Hippocampal formation (tissue), 2 donors: Measurements from ENCODE around the gene PTPRCAP.

ENCODE experiments used
- DNase-seq, 2 donors: peaks; one replicate each; lab custom pipeline; 2025; lab: John Stamatoyannopoulos, UW

Gene PTPRCAP

DNA sequence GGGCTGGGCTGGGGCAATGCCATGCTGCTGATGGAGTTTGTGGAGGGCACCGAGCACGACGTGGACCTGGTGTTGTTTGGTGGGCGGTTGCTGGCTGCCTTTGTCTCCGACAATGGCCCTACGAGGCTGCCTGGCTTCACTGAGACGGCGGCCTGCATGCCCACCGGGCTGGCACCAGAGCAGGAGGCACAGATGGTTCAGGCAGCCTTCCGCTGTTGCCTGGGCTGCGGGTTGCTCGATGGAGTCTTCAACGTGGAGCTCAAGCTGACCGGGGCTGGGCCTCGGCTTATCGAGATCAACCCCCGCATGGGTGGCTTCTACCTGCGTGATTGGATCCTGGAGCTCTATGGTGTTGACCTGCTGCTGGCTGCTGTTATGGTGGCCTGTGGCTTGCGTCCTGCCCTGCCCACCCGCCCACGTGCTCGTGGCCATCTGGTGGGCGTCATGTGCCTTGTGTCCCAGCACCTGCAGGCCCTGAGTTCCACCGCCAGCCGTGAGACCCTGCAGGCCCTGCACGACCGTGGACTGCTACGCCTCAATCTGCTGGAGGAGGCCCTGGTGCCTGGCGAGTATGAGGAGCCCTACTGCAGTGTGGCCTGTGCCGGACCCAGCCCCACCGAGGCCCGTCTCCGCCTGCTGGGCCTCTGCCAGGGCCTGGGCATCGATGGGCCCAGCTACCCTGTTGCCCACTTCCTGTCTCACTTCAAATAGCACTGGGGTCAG, 13.4 kb downstream of the PTPRCAP start:
- no peak for DNase-seq

DNA sequence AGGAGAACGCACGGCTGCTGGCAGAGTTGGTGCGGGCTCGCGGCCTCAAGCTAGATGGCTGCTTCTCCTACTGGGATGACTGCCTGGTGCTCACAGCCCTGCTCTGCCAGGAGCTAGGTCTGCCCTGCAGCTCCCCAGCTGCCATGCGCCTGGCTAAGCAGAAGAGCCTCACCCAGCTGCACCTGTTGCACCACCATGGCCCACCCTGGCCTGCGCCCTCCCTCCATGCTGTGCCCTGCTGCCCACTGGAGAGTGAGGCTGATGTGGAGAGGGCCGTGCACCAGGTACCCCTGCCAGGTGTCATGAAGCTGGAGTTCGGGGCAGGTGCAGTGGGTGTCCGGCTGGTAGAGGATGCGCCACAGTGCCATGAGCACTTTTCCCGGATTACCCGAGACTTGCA, 14.0 kb downstream of the PTPRCAP start:
- DNase-seq, result no peak

DNA sequence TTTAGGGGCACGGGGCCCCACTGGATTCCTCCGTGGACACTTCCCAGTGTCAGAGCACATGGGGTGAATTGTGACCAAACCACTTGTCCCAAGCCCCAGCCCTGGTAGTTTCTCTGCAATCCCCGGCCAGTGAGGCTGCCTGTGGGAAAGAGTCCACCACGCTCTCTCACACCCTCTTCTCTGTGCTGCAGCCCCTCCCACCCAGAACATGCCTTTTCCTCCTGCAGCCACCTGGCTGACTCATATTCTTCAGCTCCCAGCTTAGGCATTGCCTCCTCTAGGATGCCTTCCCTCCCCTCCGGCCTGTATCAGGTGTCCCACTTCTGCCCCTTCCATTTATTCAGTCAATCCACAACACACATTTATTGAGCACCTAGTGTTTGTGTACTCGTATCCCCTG, 14.6 kb downstream of the PTPRCAP start:
- DNase-seq, result no peak

DNA sequence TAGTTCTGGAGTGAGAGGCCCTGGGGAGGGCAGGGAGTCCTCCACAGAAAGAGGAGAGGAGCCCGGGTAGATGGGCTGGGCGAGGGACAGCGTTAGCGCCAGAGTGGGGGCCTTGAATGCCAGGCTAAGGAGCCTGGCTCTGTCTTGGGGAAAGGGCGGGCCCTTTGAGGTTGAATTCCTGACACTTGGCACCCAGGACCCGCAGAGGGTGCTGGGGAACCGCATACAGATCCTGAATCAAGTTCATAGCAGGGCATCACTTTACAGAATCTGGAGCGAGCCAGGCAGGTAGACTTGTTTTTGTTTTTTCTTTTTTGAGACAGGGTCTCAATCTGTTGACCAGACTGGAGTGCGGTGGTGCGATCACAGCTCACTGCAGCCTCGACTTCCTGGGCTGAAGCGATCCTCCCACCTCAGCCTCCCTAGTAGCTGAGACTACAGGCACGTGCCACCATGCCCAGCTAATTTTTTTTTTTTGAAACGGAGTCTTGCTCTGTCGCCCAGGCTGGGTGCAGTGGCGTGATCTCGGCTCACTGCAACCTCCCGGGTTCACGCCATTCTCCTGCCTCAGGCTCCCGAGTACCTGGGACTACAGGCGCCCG, 16.0 kb downstream of the PTPRCAP start:
- no peak for DNase-seq

DNA sequence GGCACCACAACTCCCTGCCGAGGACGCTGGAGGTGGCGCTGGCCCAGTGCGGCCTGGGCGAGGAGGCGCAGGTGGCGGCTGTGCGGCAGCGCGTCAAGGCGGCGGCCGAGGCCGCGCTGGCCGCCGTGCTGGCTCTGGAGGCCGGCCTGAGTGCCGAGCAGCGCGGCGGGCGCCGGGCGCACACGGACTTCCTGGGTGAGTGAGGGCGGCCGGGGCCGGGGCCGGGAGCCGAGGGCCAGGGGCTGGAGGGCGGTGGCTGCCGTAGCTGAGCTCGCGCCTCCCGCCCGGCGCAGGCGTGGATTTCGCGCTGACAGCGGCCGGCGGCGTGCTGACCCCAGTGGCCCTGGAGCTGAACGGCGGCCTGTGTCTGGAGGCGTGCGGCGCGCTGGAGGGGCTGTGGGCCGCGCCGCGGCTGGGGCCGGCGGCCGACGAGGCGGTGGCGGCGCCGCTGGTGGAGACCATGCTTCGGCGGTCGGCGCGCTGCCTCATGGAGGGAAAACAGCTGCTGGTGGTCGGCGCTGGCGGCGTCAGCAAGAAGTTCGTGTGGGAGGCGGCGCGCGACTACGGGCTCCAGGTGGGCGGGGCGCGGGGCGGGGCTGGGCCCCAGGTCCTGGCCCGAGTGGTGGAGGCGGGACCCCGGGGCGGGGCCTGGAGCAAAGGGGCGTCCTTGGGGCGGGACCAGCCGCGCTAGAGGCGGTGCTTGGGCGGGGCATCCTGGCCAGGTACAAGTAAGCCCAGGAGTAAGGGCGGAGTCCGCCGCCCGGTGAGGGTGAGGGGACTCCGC, 16.6 kb downstream of the PTPRCAP start:
- DNase-seq, result peak; percentile 75 to 87

DNA sequence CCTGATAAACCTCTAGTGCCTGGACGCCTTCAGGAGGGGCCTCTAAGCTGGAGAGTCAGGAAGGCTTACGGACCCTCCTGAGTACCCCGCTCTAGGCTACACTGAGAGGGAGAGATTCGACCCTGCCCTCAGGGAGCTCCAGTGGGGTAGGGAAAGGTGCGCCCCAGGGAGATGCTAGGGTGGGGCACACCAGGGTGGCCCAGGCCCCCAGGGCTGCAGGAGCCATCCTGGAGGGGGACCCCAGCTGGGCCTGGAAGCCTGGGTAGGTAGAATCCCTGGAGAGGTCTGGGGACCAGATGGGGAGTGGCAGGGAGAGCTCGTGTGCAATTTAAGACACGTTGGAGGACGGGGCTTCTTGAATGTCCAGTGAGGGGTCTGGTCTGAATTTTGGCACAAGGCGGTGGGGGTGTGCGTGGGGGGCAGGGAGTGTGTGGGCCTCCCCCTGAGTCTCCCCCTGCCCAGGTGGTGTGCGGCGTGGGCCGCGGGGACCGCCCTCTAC, 17.3 kb downstream of the PTPRCAP start:
- DNase-seq, result no peak

DNA sequence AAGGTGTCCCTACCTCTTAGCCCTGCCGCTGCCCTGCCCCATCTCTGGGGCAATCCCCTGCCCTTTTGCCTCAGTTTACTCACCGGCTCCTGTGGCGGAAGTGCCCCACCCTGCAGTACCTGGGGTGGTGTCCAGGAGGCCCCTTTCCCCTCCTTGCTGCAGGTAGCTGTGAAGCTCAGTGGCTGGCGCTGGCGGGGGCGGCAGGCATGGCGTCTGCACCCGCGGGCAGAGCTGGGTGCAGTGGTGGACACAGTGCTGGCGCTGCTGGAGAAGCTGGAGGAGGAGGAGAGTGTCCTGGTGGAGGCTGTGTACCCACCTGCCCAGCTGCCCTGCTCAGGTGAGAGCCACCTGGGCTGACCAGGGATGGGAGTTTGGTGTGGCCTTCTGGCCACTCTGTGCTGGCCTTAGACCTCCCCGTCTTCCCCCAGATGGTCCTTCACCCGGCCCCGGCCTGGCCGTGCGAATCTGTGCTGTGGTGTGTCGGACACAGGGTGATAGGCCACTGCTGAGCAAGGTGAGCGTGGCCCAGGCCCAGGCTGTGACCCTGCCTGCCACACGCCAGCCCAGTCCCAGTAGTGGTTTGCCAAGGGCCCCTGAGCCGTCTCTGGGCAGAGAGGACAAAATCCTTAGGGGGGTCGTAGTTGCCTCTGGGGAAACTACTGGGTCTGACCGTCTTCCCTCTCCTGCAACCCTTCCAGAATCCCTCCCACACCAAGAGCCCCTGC, 18.0 kb downstream of the PTPRCAP start:
- no peak for DNase-seq

DNA sequence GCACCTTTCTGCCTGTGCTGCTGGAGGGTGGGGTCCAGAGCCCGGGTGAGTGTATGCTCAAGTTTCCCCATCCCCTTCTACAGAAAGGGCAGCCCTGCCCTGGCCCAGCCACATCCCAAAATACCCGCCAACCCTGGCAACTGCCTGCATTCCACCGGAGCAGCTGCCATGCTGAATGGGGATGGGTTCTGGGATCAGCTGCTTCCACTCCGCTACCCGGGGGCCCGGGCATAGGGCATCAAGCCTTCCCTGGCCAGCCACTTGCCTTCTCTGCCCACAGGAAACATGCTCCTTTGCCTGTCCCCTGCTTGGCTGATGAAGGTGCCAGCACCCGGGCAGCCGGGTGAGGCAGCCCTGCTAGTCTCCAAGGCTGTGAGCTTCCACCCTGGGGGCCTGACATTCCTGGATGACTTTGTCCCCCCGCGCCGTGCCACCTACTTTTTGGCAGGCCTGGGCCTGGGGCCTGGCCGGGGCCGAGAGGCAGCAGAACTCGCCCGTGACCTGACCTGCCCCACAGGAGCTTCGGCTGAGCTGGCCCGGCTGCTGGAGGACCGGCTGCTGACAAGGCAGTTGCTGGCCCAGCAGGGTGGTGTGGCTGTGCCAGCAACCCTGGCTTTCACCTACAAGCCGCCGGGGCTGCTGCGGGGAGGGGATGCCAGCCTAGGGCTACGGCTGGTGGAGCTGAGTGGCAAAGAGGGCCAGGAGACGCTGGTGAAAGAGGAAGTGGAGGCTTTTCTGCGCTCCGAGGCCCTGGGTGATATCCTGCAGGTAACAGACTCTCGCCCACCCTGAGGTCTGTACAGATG, 18.8 kb downstream of the PTPRCAP start:
- DNase-seq, result no peak

DNA sequence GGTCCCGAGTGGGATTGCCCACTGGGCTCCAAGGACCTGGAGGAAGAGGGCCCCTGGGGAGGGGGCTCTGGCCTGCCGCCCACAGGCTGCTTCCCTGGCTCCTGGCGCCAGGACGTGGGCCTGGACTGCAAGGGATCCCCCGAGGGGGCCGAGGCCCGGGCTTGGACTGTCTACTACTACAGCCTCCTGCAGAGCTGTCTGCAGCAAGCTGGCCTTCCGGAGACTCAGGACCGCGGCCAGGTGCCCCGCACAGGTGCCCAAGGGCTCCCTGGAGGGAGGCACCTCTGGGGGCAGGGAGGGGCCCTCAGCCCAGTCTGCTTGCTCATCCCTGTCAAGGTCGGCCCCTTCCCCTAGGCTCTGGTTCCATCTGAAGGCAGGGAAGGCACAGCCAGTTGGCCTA, 20.1 kb downstream of the PTPRCAP start:
- no peak for DNase-seq

DNA sequence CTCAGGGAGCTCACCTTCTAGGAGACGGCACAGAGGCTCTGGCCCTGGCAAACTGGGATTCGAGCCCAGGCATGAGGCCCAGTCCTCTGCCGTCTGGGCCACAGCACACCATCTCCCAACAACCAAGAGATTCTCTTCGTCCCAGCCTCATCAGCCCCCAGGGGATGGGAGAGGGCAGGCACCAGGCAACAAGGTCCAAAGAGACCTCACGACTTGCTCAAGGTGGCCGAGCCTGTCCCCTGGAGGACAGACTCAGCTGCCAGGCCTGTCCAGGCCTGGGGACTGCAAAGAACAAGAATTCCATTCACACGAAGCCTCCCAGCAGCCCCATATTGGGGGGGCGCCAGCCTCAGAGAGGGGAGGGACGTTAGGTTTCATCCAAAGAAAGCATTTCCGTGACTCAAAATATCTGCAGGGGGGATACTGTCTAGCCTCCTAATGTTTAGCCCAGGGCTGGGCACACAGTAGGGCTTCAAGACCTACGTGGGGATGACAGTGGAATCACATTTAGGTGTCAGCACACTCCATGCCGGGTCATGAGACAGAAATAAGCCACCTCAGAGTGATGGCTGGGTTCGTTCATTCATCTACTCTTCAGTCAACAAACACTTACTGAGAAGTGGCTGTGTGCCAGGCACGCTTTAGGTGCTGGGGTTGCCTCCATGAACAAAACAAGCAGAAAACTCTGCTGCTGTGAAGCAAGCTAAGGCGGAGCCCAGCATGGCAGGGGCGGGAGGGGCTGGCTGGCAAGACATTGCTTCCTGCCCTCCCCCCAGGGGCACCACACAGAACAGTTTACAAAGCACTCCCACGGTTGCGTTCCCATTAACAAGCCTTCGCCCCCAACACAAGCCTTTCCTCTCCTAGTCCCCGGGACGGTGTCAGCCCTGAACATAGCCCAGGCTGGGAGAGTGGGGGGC, 20.8 kb downstream of the PTPRCAP start:
- DNase-seq, result no peak

DNA sequence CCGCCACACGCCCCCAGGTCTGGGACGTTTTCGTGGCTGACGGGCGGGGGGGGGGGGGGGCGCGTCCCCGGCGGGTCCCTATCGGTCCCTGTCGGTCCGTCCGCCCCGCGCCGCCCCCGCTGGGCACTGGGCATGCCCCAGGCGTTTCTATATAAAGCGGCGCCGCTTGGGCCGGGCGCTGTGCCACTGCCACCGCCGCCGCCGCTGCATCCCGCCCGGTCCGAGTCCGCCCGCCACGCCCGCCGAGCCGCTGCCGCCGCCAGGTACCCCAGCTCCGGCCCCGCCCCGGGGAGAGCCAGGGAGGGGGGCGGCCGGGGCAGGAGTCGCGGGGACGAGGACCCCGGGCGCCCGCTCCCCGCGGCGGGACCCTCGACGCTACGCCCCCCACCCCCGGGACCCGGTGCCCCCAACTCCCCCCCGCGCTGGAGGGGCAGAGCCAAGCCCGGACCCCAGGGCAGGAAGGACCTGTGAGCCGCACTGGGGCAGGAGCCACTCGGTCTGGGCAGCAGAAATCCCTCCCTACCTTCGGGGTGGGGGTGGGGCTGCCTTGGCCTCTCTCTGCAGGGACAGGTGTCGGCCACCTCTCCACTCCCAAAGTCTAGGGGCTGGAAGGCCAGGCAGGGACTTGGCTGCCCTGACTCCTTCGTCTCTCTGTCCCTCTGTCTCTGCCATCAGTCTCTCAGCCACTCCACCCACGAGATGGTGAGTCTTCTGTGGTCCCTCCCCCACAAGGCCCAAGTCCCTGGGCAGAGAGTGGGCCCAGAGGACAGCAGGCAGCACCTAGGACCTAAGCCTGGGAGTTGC, 21.8 kb downstream of the PTPRCAP start, which contains the start of gene CARNS1:
CARNS1 (plus strand) TSS at position 178 of the 804 bp plus-strand sequence; CDS start at position 700, 522 bp downstream.
- DNase-seq, result peak in 1 of 2 donors; percentile 91

DNA sequence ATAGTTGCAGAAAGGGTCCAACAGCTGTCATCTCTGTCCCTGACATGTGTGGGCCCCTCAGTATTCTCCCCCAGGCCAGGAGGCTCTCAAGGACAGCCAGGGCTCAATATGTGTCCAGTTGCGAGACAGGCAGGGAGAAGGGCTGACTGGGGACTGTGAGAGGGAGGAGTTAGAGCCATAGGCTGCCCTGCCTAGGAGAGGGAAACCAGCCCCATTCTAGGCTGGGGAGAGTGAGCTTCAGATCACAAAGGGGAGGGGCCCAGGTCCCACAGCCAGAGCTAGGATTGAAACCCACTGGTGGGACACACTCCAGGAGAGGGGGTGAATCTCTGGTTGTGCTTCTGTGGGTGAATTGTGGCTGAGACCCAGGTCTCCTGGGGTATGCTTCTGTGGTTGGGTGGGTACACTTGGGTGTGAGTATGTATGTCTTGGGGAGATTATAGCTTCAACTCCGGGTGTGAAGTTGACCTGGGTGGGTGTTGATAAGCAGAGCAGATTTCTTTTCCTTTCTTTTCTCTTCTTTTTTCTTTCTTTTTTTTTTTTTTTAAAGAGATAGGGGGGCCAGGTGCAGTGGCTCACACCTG, 24.1 kb downstream of the PTPRCAP start:
- peak in 1 of 2 donors; percentile 27 for DNase-seq

DNA sequence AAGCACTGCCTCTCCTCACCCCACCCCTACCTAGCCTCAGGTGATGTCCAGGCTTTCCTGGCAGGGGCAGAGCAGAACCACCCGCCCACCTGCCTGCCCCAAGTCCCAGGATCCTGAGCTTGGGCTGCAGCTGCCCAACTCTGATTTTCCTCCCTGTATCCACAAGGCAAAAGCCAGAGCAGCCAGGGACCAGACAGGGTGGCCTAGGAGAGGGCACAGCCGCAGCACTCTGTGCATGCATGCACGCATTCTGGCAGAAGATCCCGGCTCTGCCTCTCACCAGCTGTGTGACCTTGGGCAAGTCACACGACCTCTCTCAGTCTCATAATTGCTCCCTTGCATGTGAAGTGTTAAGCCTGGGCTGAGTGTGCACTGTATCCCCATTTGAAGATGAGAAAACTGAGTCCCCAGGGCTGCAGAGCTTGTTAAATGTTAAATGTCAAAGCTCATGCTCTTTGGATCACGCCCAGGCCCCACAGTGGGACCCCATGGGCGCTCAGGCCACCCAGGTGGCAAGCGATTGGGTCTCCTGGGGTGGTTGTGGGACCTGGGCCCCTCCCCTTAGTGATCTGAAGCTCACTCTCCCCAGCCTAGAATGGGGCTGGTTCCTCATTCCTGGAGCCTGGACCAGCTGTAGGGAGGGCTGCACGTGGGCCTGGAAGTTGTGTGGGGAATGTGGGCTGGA, 24.8 kb downstream of the PTPRCAP start:
- DNase-seq, result no peak

DNA sequence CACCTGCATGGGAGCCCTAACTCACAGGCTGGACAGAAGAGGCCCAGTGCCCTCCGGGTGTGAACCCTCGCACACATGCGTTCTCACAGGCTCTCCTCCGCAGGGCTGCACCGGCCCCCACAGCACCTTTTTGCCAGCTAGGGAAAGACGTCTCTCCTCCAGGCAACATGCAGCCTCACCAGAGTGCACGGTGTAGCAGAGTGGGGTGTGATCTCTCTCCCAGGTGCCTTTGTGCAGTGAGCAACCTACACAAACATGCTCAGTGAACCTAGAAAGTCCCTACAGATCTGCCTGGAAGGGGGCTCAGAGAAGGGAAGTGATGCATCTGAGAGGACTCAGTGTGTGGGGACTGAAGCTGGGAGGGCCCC, 25.7 kb downstream of the PTPRCAP start:
- no peak for DNase-seq

DNA sequence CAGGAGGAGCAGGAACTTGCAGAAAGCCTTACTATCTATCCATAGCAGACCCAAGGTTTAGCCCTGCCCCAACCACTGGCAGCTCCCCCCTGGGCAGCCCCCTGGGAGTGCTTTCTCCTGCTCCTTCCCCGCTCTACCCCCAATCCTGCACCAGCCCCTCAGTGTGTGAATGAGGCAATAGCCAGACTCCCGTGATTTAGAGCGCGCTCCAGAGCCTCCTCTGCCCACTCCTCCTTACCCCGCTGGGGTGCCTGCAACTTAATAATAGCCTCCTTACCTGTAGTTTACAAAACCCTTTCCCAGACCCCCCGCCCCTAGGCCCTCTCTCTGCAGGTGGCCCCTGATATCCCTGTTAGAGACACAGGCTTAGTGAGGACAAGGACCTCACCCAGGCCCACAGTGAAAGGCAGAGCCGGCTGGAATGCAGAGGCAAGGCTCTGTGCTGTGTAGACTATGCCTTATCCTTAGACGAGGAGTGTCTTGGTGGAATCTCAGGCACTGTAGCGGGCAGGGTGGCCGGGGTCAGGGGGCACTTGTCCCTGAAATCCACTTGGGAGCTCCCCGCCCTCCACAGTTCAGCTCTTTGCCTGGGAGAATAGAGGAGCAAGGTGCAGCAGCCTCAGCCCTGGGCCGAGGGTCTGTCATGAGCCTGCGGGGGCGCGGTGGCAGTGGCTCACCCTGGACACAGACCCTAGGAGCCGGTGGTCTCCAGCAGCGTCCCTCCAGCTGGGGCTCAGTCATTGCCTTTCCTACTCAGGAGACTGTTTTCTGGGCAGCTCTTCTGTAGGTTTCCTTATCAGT, 26.3 kb downstream of the PTPRCAP start:
- DNase-seq, result no peak

DNA sequence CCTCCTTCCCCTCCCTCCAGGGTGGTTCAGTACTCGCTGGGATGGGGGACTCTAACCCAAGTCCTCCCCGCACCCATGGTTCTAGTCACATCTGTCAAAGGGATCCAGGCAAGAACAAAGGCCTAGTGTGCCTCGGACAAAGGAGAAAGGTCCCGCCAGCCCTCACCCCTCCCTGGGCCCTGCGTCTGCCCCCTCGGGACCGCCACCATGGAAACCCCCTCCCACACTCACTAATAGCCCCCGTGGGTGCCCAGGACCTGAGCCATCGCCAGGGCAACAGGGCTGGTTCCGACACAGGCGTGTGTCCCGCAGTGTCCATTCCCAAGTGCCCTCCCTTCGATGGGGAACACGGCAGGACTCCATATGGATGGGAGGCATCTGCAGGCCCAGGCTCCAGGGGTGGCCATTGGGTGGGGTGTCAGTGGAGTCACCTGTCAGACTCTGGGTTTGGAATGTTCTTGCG, 27.1 kb downstream of the PTPRCAP start:
- DNase-seq, result peak; percentile 86 to 90

DNA sequence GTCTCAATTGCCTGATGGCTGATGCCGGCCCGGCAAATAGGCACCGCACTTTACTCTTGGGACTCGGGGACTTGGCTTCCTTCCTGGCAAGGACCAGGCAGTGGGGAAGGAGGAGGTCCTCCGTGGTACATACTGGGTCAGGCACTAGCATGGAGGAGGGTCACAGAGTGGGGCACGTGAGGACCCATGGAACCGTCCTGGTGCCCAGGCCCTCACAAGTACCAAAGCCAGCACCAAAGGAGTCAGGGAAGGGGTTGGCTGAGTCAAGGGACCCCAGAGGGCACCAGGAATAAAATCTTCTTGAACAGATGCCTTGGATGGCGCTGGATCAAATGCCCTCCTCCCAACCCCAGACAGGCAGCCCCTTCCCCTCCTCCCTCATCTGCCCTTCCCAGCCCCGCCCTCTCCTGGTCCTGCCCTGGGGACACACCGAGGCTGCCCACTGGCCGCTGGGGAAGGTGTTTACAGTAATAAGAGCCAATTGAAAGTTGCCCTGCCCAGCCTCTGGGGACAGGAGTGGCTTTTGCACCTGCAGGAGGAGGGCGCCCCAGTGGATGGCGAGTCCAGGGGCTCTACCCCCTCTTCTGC, 27.6 kb downstream of the PTPRCAP start:
- DNase-seq, result no peak
